Stimulated activated CD4-positive, alpha-beta T cell treated with anti-CD3 and anti-CD28 coated beads, Interleukin-4, amount 100 ng/mL, for 4 hours (primary cell): ENCODE results near the gene CFAP161.

Experiments used
- DNase-seq, 2 experiments: peaks; one replicate each; pipeline ENCODE4 v3.0.0-alpha.2; 2020

The CFAP161 gene

DNA sequence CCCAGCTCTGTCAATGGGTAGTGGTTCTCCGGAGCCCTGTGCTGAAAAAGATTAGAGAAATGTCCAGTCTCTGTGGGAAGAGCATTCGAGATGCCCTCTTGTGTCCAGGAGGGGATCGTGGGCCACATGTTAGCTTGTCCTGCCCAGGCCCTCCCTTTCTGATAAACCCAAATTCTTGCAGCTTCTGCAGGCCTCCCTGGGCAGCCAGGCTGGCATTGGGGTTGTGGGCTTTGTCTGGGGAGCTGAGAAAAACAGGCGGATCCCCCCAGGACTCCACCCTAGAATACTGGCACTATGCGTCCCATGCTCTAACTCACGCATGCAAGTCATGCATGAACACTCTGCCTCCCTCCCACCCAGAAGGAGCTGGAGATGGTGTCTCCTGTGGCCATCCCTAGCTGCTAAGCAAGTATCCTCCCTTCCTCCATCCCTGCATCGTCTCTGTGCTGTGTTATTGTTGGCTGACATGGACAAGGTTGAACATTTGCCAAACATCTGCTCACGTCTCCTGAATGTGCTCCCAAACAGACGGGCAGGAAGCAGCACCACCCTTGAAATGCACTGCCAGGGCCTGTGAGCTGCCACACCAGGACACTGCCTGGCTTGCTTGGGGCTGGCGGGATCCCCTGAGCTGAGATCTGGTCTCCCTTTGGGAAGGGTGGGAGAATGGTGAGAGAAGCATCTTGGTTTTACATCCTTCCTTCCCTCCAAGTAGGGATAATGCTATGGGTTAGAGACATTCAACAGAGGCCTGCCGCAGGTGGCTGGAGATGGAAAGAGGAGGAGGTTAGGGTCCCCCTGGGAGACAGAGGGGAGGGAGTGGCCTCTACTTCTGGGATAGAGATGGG is 26.5 kb downstream of the CFAP161 start:
- no peak for DNase-seq

- DNase-seq: no peak
These were observed 27.1 kb downstream of the CFAP161 start for GRCh38 chr15:81161160-81161673.

GRCh38 chr15:81161851-81162250 is 27.8 kb downstream of the CFAP161 start:
- DNase-seq: no peak

DNA sequence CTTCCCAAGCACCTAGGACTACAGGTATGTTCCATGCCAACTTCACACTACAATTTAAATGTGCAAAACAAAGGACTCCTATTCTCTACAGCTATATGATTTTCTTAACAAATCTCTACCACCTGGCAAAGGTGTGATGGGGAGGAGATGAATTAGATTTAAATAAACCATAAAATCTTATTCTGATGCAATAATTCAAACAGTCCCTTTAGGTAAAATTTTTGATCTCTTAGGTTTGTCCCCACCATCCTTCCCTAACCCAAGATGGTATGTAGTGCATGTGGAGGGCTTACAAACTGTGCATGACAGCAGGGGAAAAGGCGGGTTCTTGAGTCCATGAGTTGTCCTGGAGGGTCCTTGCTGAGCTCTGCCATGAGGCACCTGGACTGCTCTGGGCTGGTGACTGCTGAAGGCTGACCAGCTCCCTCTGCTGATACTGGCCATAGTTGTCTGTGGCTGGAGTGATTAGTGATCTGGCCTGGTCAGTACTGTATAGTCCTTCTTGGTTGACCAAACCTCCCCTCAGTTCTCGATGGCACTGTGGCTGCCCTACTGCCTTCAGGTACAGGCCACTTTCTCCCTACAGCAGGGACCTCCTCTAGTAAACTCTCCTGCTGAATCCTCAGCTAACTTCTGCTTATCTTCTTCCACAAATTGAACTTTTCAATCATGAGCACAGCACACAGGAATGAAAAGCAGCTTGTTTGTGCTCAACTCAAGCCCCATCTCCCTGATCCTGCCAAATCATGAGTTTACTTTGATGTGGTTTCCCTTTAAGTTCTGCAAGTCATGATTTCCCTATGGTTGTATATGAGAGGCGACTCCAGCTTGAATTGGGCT is 30.1 kb downstream of the CFAP161 start:
- DNase-seq: no peak

DNA sequence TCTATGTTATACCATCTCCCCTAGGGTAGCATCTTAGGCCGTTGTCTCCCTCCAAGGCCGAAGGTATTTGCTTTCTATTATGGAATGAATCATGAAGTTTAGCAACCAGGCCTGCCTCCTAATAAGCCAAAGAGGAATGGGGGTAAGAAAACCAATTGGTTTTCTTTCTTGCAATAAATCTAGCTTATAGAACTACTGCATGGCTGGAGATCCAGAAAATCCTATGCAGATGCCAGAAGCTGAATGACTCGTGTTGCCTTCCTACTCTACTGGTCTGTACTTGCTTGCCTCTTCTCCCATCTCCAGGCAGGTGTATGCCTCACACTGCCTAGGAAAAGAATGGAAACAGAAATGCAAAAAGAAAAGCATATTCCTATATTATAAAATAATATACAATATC is 31.5 kb downstream of the CFAP161 start:
- no peak for DNase-seq

DNA sequence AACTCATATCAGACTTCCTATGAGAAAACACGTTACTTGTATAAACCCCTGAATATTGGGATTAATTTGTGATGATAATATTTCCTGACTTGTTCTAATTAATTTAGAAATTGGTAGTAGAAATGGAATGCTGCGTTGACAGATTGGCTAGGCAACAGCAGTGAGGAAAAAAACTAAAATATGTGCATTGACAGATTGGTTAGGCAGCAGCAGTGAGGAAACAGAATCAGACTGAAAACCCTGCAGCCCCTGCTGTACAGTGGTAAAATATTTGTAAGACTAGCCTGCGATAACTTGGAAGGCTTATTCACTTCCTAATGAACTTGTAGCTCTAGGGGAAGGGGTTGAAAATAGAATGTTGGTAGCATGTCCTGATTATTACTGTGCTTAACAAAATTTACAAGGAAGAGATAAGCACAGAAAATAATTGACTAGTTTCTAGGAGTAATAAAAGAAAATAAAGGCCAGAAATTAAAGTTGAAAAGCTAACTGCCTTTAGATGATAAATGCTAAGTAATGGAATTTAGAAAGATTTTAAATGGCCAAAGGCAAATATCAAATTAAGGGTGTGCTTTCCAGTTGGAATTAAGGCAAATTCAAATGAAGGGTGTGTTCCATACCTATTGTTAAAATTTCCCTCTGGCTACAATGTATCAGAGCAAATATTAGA is 32.7 kb downstream of the CFAP161 start:
- DNase-seq: no peak

- DNase-seq: no peak
These were observed 34.1 kb downstream of the CFAP161 start for GRCh38 chr15:81168131-81168526.

DNA sequence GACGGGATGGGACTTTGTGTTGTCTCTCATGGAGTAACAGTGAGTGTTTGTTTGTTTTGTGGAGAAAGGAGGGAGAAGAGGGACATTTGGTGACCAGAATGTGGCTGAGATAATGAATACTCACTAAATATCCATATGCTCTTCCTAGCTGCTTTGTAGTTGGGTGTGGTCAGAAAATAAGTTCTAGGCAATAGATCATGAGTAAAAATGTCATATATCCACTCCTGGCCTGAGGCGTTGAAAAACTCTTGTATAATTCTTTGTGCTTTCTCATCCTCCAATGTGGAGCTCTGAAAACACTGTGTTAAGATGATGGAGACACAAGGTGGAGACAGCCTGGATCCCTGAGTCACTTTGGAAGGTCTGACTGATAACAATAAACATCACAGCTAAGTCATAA is 34.6 kb downstream of the CFAP161 start:
- no peak for DNase-seq

DNA sequence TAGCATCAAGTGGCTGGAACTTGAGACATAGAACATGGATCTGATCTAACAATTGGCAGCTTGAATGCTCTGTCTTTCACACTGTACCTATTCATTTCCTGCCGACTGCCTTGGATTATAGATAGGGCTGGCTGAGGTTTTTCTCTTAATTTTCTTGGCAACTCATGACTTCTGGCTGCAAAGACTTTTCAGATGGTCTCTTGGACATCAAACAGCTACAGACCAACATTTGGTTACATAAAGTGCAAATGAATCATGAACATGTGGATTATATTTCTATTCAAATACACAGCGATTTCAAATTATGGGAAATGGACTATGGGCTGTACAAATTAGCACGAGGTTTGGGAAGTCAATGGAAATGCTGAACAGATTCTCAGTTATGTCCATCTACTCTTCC is 36.4 kb downstream of the CFAP161 start:
- no peak for DNase-seq

DNA sequence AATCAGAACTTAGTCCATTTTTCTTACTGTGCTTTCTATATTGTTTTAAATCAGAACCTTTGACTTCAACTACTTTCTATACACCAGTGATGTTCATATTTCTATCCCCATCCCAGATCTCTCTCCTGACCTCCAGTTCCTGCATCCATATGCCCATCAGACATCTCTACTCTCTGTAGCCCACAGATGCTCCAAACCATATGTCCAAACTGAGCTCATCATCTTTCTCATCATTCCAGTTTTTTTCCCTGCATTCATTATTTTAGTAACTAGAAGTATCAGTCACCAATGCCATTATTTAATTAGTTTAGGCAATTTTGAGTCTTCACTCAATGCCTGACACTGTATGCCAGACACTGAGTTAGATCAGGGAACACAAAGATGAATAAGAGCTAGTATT is 37.2 kb downstream of the CFAP161 start:
- no peak for DNase-seq

DNA sequence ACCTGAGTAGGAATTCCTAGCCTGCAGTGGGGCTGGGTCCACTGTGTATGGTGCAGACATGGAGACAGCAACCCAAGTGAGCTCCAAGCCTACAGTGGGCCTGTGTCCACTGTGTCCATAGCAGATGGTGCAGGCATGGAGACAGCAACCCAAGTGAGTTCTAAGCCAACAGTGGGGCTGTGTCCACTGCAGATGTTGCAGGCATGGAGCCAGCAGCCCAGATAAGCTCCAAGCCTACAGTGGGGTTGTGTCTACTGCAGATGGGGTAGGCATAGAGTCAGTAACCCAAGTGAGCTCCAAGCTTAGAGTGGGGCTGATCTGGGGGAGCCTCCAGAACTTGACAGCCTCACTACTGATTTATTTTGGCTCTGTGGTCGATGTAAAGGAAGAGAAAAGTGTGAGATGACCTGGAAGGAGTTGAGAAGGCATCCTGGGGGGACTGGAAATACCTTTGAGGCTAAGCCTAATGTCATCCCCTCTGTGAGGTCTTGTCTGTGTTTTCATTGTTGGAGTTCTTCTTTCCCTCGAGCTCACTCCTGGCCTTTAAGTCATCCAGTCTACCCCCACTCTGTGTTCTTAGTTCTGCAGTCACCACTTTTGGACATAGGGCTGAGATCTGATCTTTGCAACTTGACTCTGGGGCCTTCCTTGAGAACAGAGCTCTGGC is 40.2 kb downstream of the CFAP161 start:
- no peak for DNase-seq

DNA sequence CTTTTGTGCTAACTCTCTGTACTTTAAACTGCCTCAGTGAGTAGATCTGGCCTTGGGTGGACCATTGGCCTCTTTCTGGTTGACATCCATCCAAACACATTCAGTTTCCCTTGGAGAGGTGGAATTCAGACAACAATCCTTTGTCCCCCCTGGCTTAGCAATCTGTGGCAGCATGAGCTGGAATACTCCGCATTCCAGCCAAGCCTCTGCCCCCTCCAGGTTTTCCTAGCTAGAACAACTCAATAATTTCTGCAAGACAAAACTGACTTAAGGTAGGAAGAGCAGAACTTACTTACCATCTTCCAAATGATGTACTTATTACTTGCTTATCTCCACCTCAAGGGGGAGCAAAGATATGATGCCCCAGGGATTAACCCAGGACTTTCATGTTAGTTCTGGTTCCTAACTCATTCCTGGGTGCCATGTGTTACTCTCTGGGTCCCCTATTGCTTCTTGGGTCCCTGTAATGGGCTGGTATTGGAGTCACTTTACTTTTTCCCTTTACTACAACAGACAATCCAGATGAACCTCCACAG is 40.8 kb downstream of the CFAP161 start:
- DNase-seq: no peak

DNA sequence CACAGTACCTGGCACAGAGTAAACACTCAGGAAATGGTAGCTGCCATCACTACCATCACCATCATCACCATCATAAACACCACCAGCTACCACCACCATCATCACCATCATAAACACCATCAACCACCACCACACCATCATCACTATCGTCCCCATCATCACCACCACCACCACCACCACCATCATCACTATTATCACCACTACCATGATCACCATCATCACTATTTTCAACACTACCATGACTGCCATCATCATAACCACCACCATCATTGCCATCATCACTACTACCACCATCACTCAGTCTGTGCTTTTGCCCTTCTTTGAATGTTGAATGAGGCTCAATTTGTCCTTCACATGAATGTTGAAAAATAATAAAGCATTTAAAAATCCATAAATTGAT is 41.4 kb downstream of the CFAP161 start:
- DNase-seq: no peak

DNA sequence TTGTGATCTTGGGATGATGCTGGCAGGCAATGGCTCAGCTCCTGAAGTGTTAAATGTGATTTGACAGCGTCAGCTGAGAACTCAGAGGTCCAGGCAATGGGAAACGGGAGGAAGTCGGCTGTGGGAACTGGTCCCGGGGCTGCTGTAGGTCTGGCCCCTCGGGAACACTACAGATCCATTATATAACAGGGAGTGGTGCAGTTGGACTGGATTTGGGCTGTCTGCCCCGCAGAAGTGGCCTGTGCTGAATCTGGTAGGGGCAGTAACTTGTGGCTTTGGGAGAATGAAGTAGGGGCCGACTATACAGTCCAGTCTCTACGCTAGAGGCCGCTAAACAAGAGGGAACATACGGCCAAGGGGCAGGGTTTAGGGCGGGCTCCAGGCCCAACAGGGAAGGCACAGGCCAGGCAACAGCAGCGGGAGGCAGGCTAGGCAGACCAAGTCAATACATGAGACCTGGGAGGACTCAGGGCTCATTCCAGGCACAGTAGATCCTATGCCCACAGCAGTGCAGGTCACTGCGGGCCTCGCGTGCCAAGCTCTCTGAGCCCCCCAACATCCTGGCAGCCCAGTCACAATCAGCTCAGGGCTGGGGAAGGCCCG is 42.3 kb downstream of the CFAP161 start:
- DNase-seq: no peak

DNA sequence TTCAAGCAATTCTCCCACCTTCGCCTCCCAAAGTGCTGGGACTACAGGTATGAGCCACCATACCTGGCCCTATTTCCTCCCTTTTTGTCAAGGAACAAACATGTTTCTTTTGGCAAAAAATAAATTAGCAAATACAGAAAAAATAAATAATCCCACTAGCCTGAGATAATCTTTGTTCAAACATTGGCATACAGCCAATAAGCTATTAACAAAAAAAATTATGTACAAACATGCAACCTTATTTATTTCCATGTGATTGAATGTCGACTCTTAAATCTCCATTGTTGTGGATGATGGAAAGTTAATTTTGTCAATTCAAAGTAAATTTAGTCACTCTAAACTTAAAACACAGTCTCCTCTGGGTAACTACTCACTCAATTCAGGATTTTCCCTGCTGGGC is 44.3 kb downstream of the CFAP161 start:
- no peak for DNase-seq

- DNase-seq: no peak
These were observed 47.1 kb downstream of the CFAP161 start for GRCh38 chr15:81181220-81181619.

DNA sequence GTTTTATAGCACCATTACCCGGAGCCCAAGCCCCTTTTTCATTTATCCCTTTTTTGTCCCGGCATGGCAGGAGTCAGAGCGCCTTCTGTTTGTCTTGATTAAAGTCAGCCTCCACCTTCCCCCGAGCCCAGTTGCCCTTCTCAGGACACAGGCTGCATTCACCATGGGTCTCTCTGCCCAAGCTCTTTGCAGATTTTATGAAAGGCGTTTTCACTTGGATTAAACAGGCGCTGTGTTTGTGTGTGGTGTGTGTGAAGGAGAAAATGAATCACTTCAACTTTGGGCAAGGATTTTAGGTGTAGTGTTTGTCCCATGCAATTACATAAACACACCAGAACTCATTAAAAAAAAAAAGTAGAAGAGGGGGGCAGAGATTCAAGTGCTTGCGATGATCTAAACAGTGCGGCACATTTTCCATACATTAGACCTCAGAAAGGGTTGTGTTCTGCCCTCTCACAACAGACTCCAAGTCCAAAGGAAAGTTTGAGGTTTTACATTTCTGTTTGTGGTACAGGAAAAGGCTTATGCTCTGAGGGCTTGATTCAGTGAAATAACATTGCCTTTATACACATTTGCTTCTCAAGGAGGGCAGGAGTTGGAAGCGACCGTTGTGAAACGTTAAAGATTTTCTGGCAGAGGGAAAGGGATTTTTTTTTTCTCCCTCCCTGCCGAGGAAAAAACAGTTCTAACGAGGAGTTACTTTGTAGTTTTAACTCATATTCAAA is 48.1 kb downstream of the CFAP161 start:
- DNase-seq: no peak

DNA sequence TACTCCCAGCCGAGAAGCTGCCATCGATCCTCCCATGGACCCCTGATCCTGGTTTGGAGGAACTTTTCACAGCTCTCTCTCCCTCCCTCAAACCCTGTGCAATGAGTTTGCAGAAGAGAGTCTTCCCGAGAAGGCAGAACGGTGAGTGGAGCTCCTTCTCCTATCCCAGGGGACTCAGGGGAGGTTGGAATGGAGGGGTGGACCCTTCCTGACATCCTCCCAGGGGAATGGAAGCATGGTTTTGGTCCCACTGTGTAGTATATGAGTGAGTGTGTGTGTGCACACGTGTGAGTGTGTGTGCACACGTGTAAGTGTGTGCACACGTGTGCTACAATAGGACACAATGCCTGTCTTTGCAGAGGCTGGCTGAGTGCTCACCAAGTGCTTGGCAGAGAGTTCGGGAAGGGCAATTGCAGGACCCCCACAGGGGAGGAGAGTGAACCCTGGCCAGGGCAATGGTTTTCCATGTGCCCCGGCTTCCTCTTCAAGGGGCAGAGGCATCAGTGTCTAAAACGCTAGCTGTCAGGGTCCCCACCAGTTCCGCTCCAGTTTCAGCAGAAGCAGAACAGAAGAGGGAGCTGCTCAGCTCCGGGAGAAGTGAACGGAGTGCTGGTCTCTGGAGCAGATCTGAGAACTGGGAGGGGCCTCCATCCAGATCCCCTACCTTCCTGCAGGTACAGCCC is 48.8 kb downstream of the CFAP161 start:
- no peak for DNase-seq

- no peak for DNase-seq
These were observed 49.3 kb downstream of the CFAP161 start for GRCh38 chr15:81183439-81183775.

DNA sequence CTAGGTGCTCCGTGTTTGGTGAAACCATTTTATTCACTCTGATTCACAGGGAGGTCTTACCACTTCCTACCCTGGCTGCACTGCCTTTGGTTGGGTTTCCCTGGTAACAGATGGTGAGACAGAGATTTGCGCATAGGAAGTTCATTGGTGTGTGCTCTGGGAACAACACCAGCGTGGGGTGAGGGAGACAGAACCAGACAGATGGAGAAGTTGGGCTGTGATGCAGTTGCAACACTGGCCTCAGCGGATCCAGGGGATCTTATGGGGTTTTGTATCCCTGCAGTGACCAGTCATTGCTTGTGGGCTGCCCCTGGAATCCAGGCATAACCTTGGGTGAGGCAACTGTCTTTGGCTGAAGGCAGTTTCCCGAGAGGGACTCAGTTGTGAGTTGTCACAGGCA is 50.1 kb downstream of the CFAP161 start:
- no peak for DNase-seq
